Fibroblast of lung (primary cell): ENCODE measurements around the gene N4BP2L2. TPM values are rescaled to one million over a fixed set of nuclear protein-coding genes. Genes with fewer than 3 reads are reported as not detected.

Experiments used
- DNase-seq, 2 donors: peaks; one replicate each; pipeline versions ENCODE4 v3.0.0 to v3.0.0-alpha.2; 2010; ENCODE audit warnings: low read depth in 2 of 2
- H2AFZ ChIP-seq: 2 replicates; pipeline ENCODE4 v1.5.1; 2012; ENCODE audit warnings: low read length, control low read depth, inconsistent platforms
- H3K27ac ChIP-seq: 2 replicates; pipeline ENCODE4 v1.5.1; 2011; ENCODE audit warnings: low read length, control low read depth; ENCODE audit not compliant: insufficient read depth
- H3K27me3 ChIP-seq: 2 replicates; pipeline ENCODE4 v1.5.1; 2011; ENCODE audit warnings: mild to moderate bottlenecking, low read length; ENCODE audit not compliant: control insufficient read depth, insufficient read depth
- H3K36me3 ChIP-seq: 2 replicates; pipeline ENCODE4 v1.5.1; 2011; ENCODE audit warnings: low read length; ENCODE audit not compliant: control insufficient read depth, insufficient read depth
- H3K4me1 ChIP-seq: 2 replicates; pipeline ENCODE4 v1.5.1; 2011; ENCODE audit warnings: low read length; ENCODE audit not compliant: control insufficient read depth, insufficient read depth; ENCODE audit errors: extremely low read depth
- H3K4me2 ChIP-seq: 2 replicates; pipeline ENCODE4 v1.5.1; 2011; ENCODE audit warnings: low read length, control low read depth; ENCODE audit not compliant: insufficient read depth; ENCODE audit errors: extremely low read depth
- H3K4me3 ChIP-seq, 4 experiments: fragments of 200-600 bp in 1 of 4; sonication (generic) in 1 of 4; replicated peaks in 1 of 4; 2 replicates each; pipeline ENCODE4 v1.5.1; 2011 to 2016; ENCODE audit warnings: low read length in 4 of 4, low read depth in 3 of 4, mild to moderate bottlenecking in 3 of 4, control low read depth in 2 of 4, inconsistent platforms in 1 of 4, mixed read lengths in 1 of 4; ENCODE audit not compliant: insufficient read depth in 1 of 4; ENCODE audit errors: control extremely low read depth in 1 of 4
- H3K79me2 ChIP-seq: 2 replicates; pipeline ENCODE4 v1.5.1; 2012; ENCODE audit warnings: mild to moderate bottlenecking, low read length, inconsistent platforms; ENCODE audit not compliant: control insufficient read depth, insufficient read depth
- H3K9ac ChIP-seq: 2 replicates; pipeline ENCODE4 v1.5.1; 2011; ENCODE audit warnings: mild to moderate bottlenecking, low read length, control low read depth; ENCODE audit not compliant: insufficient read depth
- H3K9me3 ChIP-seq: 2 replicates; pipeline ENCODE4 v1.5.1; 2012; ENCODE audit warnings: low read depth, low read length; ENCODE audit not compliant: control insufficient read depth, insufficient read depth
- H4K20me1 ChIP-seq: 2 replicates; pipeline ENCODE4 v1.5.1; 2011; ENCODE audit warnings: low read length; ENCODE audit not compliant: control insufficient read depth, insufficient read depth; ENCODE audit errors: extremely low read depth
- EZH2 ChIP-seq: IDR thresholded peaks from 2 replicates; pipeline ENCODE4 v1.5.1; 2012; ENCODE audit warnings: low read length, control low read depth, mild to moderate bottlenecking; ENCODE audit errors: missing control alignments
- polyA plus RNA-seq, 2 donors: library from polyadenylated mRNA; depleted of rRNA in 1 of 2; stranded (reverse) in 1 of 2; unstranded in 1 of 2; fragments of >200 nt; gene quantifications; 2 replicates each; pipeline ENCODE4 v1.2.1, GENCODE V29; 2011 to 2012; ENCODE audit warnings: missing spikeins in 1 of 2
- total RNA-seq: library from RNA; depleted of rRNA; stranded (reverse); fragments of >200 nt; gene quantifications from 2 replicates; pipeline ENCODE4 v1.2.1, GENCODE V29; 2014
- TF ChIP-seq, protein P1 (sequence below), 2 donors: IDR thresholded peaks in 1 of 2; conservative IDR thresholded peaks in 1 of 2; 1 replicate in 1 of 2; 2 replicates in 1 of 2; pipeline ENCODE4 v1.5.1; 2011 to 2012; ENCODE audit warnings: low read length in 2 of 2, control low read depth in 1 of 2, inconsistent platforms in 1 of 2, low read depth in 1 of 2, mild to moderate bottlenecking in 1 of 2

The N4BP2L2 gene
- total and polyA plus RNA-seq, 2 donors (not counting 1 experiment from before 2014, with no cell fraction given), result 62.4 to 139 TPM

DNA sequence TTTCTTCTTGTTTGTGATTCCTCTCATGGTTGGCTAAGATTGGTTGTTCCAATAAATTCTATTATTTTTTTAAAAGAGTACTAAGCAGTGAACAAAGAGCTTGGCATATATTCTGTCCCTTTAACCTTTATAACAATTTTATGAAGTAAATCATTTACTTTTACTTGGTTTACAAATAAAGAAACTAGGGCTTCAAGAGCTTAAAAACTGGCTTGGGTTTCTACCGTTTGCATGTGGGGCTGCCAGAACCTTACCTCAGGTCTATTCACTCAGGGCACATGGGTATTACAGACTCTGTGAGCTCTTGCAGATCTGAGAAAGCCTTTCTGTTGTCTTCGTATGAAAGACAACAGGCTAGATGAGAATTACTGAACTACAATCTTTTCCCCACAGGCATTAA lies 124.0 kb downstream of the N4BP2L2 start:
- Histone ChIP-seq H3K4me1 (no peaks in the 10 kb centered on the region), H4K20me1 (no peaks in the 10 kb centered on the region), H3K4me3 (no peak overlapping the region), H3K27me3 (no peaks in the 10 kb centered on the region), H3K36me3 (no peaks in the 10 kb centered on the region), H3K27ac (no peak overlapping the region), H3K9ac (no peak overlapping the region), H3K4me2 (no peak overlapping the region), H3K79me2 (no peaks in the 10 kb centered on the region), H2AFZ (no peak overlapping the region), H3K9me3 (no peaks in the 10 kb centered on the region)
- TF ChIP-seq, protein P1, sequence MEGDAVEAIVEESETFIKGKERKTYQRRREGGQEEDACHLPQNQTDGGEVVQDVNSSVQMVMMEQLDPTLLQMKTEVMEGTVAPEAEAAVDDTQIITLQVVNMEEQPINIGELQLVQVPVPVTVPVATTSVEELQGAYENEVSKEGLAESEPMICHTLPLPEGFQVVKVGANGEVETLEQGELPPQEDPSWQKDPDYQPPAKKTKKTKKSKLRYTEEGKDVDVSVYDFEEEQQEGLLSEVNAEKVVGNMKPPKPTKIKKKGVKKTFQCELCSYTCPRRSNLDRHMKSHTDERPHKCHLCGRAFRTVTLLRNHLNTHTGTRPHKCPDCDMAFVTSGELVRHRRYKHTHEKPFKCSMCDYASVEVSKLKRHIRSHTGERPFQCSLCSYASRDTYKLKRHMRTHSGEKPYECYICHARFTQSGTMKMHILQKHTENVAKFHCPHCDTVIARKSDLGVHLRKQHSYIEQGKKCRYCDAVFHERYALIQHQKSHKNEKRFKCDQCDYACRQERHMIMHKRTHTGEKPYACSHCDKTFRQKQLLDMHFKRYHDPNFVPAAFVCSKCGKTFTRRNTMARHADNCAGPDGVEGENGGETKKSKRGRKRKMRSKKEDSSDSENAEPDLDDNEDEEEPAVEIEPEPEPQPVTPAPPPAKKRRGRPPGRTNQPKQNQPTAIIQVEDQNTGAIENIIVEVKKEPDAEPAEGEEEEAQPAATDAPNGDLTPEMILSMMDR (conservative IDR thresholded peaks at IDR 0.05 in 1 of 2, IDR thresholded peaks at IDR 0.05 in 1 of 2; ENCODE audit: low read depth in 1 of 2, low read length in 2 of 2), result no peak
- TF ChIP-seq EZH2, result no peak
- DNase-seq, result no peak

DNA sequence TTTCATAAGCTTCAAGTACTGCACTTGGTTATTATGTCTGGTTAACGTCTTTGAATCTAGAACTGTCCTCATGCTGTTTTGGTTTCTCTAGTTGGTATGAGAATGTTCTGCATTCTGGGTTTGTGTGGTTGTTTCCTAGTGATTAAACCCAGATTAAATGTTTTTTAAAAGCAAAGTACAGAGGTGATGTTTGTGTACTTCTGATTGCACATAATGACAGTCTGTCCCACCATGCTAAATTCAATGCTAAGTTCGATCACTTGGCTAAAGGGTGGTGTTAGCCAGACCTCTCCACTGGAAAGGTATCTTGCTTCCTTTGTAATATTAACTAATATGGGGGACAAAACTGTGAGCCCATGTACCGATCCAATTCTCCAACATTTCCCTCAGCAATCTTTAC lies 125.3 kb downstream of the N4BP2L2 start:
- no peaks in the 10 kb centered on the region for H3K4me1 ChIP-seq
- H3K9me3 ChIP-seq, result no peaks in the 10 kb centered on the region
- TF ChIP-seq, protein P1 (conservative IDR thresholded peaks at IDR 0.05 in 1 of 2, IDR thresholded peaks at IDR 0.05 in 1 of 2; ENCODE audit: low read depth in 1 of 2, low read length in 2 of 2), result no peak
- no peak for TF ChIP-seq EZH2
- no peaks in the 10 kb centered on the region for H3K36me3 ChIP-seq
- no peak overlapping the region for H2AFZ ChIP-seq
- no peak overlapping the region for H3K9ac ChIP-seq
- H3K27me3 ChIP-seq, result no peaks in the 10 kb centered on the region
- DNase-seq, result no peak
- H4K20me1 ChIP-seq, result no peaks in the 10 kb centered on the region
- H3K4me3 ChIP-seq, result no peak overlapping the region
- no peaks in the 10 kb centered on the region for H3K79me2 ChIP-seq
- no peak overlapping the region for H3K4me2 ChIP-seq
- no peak overlapping the region for H3K27ac ChIP-seq

DNA sequence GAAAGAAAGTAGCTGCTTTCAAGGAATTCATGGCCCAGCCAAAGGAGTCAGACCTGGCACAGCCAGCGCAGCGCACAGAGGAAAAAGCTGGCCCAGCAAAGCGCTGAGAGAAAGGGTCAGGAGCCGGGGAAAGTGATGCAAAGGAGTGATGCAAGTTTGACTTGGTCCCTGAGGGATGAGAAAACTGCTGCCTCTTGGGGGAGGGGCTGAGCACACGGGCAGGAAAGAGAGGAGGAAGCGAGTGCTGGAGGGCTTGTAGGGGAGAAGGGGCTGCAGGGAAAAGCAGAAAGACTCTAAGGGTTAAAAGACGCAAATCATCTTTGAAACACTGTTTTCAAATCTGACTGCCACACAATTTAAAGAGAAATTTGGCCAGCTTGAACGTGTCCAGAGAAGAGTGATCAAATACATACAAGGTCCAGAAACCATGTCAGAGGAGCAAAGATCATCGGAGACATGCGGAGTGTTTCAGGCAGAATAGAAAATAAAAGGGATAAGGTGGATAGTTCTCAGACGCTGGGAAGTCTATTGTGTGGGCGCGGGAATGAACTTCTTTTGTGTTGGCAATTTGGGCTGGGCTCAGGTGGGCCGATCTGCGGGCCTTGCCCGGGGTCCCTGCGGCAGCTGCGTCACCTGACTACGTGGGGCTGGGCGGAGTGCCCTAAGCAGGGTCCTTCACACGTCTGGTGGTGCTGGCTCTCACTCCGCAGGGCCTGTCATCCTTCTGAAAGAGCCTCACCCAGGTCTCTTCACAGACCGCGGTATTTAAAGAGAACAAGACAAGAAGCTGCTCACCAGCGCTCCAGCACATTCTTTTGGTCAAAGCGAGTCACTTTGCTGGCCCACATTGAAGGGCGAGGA lies 128.8 kb downstream of the N4BP2L2 start:
- TF ChIP-seq, protein P1 (conservative IDR thresholded peaks at IDR 0.05 in 1 of 2, IDR thresholded peaks at IDR 0.05 in 1 of 2; ENCODE audit: low read depth in 1 of 2, low read length in 2 of 2), result no peak
- TF ChIP-seq EZH2, result no peak
- peak overlapping the region; percentile 20 for H3K4me2 ChIP-seq

More for the DNA sequence above, 128.8 kb downstream of the N4BP2L2 start:
- Histone ChIP-seq H2AFZ (peak overlapping the region; percentile 63), H4K20me1 (no peaks in the 10 kb centered on the region), H3K36me3 (no peaks in the 10 kb centered on the region), H3K79me2 (no peaks in the 10 kb centered on the region), H3K9me3 (no peaks in the 10 kb centered on the region), H3K27ac (no peak overlapping the region), H3K27me3 (no peaks in the 10 kb centered on the region), H3K9ac (no peak overlapping the region), H3K4me3 (peak overlapping the region in 1 of 4 experiments; percentile 36), H3K4me1 (no peaks in the 10 kb centered on the region)
- DNase-seq, result peak; percentile 79 to 85
